K562 (cell line): ENCODE measurements around the gene INPP4B. TPM values are rescaled to one million over a fixed set of nuclear protein-coding genes. Genes with fewer than 3 reads are reported as not detected.

Experiments used
- ATAC-seq: fragments of 200-7000 bp; cut with Tn5 transposase; 3 replicates; pipeline ENCODE4 v1.9.1; 2020; ENCODE audit warnings: moderate library complexity
- BruUV-seq: library from RNA; stranded (reverse); fragments of 400-500 nt; replicated peaks from 2 replicates; lab custom pipeline; 2021; lab: Mats Ljungman, UMichigan
- CTCF ChIA-PET: fragments of 300-600 bp; formaldehyde crosslinking; extraction: SDS; loops from one replicate; lab custom pipeline; 2021; ENCODE audit warnings: low intra/inter-chr PET ratio; lab: Yijun Ruan, JAX
- POLR2A ChIA-PET: fragments of 300-600, 350-650 bp; sonication (Branson Sonifier 250); formaldehyde crosslinking; extraction: SDS; loops from one replicate; lab custom pipeline; 2021; ENCODE audit warnings: antibody characterized with exemption, inconsistent platforms; lab: Yijun Ruan, JAX
- DNase-seq, 4 experiments: peaks; one replicate each; pipeline versions ENCODE4 v3.0.0 to v3.0.0-alpha.2; 2011 to 2018; ENCODE audit warnings: low spot score in 3 of 4, mixed read lengths in 3 of 4; ENCODE audit errors: extremely low read depth in 1 of 4
- FAIRE-seq: peaks from 2 replicates; lab custom pipeline; 2011; peaks lifted over from hg19 to GRCh38; lab: Jason Lieb, UNC
- H2AFZ ChIP-seq: 2 replicates; pipeline ENCODE4 v1.6.0; 2011; ENCODE audit warnings: low read depth, low read length, control low read depth, inconsistent platforms
- H3K27ac ChIP-seq: fragments of 200-600 bp; 3 replicates; pipeline ENCODE4 v1.8.0; 2011; ENCODE audit warnings: low read depth, mild to moderate bottlenecking, control low read depth, inconsistent platforms, low read length, moderate library complexity, mixed read lengths; ENCODE audit errors: extremely low read depth
- H3K27me3 ChIP-seq, 2 experiments: fragments of 300-600 bp in 1 of 2; 2 replicates in 1 of 2; 3 replicates in 1 of 2; pipeline versions ENCODE4 v1.6.0 to v1.8.0; 2011; ENCODE audit warnings: inconsistent platforms in 2 of 2, low read length in 2 of 2, mild to moderate bottlenecking in 1 of 2, mixed read lengths in 1 of 2, moderate library complexity in 1 of 2; ENCODE audit not compliant: control insufficient read depth in 2 of 2, insufficient read depth in 2 of 2
- H3K36me3 ChIP-seq: fragments of 300-600 bp; 3 replicates; pipeline ENCODE4 v1.8.0; 2011; ENCODE audit warnings: mild to moderate bottlenecking, low read length, inconsistent platforms; ENCODE audit not compliant: control insufficient read depth, insufficient read depth
- H3K4me1 ChIP-seq, 2 experiments: fragments of 200-600 bp in 1 of 2; replicated peaks in 1 of 2; 2 replicates in 1 of 2; 3 replicates in 1 of 2; pipeline versions ENCODE4 v1.5.1 to v1.8.0; 2011; ENCODE audit warnings: inconsistent platforms in 2 of 2, low read length in 2 of 2, mild to moderate bottlenecking in 1 of 2, mixed read lengths in 1 of 2, moderate library complexity in 1 of 2; ENCODE audit not compliant: control insufficient read depth in 2 of 2, insufficient read depth in 2 of 2
- H3K4me2 ChIP-seq: 2 replicates; pipeline ENCODE4 v1.6.1; 2011; ENCODE audit warnings: low read length, control low read depth, inconsistent platforms, mixed read lengths; ENCODE audit not compliant: insufficient read depth
- H3K4me3 ChIP-seq: fragments of 200-600 bp; sonication (generic), shearing (Covaris generic); 2 replicates; pipeline ENCODE4 v1.5.1; 2016; ENCODE audit warnings: control low read depth, inconsistent platforms
- H3K79me2 ChIP-seq: fragments of 200-600 bp; 3 replicates; pipeline ENCODE4 v1.8.0; 2011; ENCODE audit warnings: low read length, inconsistent platforms; ENCODE audit not compliant: control insufficient read depth, insufficient read depth
- H3K9ac ChIP-seq, 2 experiments: 2 replicates each; pipeline versions ENCODE4 v1.6.0 to v1.6.1; 2011; ENCODE audit warnings: low read depth in 2 of 2, low read length in 2 of 2, control low read depth in 1 of 2, inconsistent platforms in 1 of 2, mild to moderate bottlenecking in 1 of 2, mixed read lengths in 1 of 2; ENCODE audit not compliant: insufficient read depth in 1 of 2
- H3K9me1 ChIP-seq: one replicate; pipeline ENCODE4 v1.6.0; 2011; ENCODE audit warnings: inconsistent platforms, mild to moderate bottlenecking, low read length, moderate library complexity; ENCODE audit not compliant: control insufficient read depth, insufficient read depth
- H3K9me3 ChIP-seq: replicated peaks from 2 replicates; pipeline ENCODE4 v1.5.1; 2011; ENCODE audit warnings: low read depth, low read length, inconsistent platforms; ENCODE audit not compliant: control insufficient read depth, insufficient read depth
- H4K20me1 ChIP-seq: replicated peaks from 2 replicates; pipeline ENCODE4 v1.6.1; 2011; ENCODE audit warnings: low read length, inconsistent platforms, mixed read lengths; ENCODE audit not compliant: control insufficient read depth, insufficient read depth
- DPF2 ChIP-seq: fragments of 450-650 bp; IDR thresholded peaks from 2 replicates; pipeline ENCODE4 v1.6.1; 2016
- PHF20 ChIP-seq: fragments of 450-650 bp; IDR thresholded peaks from 2 replicates; pipeline ENCODE4 v1.6.1; 2018; ENCODE audit not compliant: partially characterized antibody
- PYGO2 ChIP-seq: fragments of 450-650 bp; IDR thresholded peaks from 2 replicates; pipeline ENCODE4 v1.6.1; 2016; ENCODE audit warnings: mild to moderate bottlenecking, missing genetic modification characterization, moderate library complexity, missing compliant biosample characterization
- ZKSCAN1 ChIP-seq: fragments of 150-350 bp; IDR thresholded peaks from 2 replicates; pipeline ENCODE4 v1.6.1; 2016; ENCODE audit warnings: low read depth, low read length
- in situ Hi-C: fragments of 300-500 bp; cut with MboI; formaldehyde crosslinking; loops from 4 replicates; pipeline ENCODE4 v1.15.0; 2018; ENCODE audit warnings: inconsistent platforms, mixed read lengths
- intact Hi-C: fragments of 100-400 bp; cut with micrococcal nuclease; formaldehyde crosslinking; loops from 2 replicates; pipeline ENCODE4 v1.14.2; 2022
- polyA plus RNA-seq, 8 experiments: library from polyadenylated mRNA; depleted of rRNA in 4 of 8; stranded (reverse) in 5 of 8; unstranded in 3 of 8; fragments of >200 nt; fragmentation: Nextera tagmentation in 2 of 8; fragmentation: Illumina TruSeq in 1 of 8; extraction: Ambion mirVana in 2 of 8; extraction: Trizol in 1 of 8; gene quantifications; 2 replicates each; pipeline versions ENCODE4 v1.2.1 to v1.2.3, GENCODE V29; 2011 to 2014; ENCODE audit warnings: inconsistent platforms in 1 of 8, missing spikeins in 1 of 8
- total RNA-seq, 7 experiments: library from RNA; depleted of rRNA in 6 of 7; stranded (reverse); fragments of >200 nt in 6 of 7; fragmentation: Illumina TruSeq in 2 of 7; extraction: Trizol in 2 of 7; gene quantifications; 2 replicates each; pipeline versions ENCODE4 v1.2.1 to v1.2.3, GENCODE V29; 2011 to 2021; ENCODE audit warnings: low replicate concordance in 1 of 7
- TF ChIP-seq, protein P1 (sequence below): fragments of 450-650 bp; IDR thresholded peaks from 2 replicates; pipeline ENCODE4 v1.6.1; 2018; ENCODE audit warnings: mild to moderate bottlenecking, low read depth; ENCODE audit not compliant: partially characterized antibody

The INPP4B gene
- total and polyA plus RNA-seq, 9 of the 15 experiments (the other 6 are each of a cell fraction or from before 2014, with no cell fraction given), result 0.04 to 0.11 TPM; not detected in 7

DNA sequence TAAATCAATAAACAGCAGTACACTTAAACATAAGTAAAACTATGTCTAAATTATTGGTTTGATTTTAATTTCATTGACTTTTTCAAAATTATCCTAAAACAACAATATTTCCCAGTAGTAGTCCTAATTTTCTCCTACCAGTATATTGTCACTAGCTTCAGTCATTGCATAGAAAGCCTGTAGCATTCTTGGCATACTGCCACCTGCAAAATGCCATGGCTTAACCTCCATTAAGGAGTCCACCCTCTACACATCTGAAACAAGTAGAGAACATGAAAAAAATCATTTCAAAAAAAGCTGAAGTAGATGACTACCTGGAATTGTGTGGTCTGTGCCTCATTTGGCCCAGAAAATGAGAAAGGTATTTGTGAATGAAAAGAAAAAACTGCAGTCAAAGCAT is 348.5 kb downstream of the INPP4B start:
- no peak overlapping the region for H3K4me3 ChIP-seq
- H3K9me3 ChIP-seq, result no peaks in the 10 kb centered on the region
- in situ Hi-C loops (no loop called here), intact Hi-C loops (no loop called here)
- no peak overlapping the region for H3K4me2 ChIP-seq
- no peaks in the 10 kb centered on the region for H3K9me1 ChIP-seq
- H3K9ac ChIP-seq, result no peak overlapping the region
- CTCF ChIA-PET, result no interaction called here
- no peak overlapping the region for H2AFZ ChIP-seq
- no peak overlapping the region for H3K27ac ChIP-seq
- POLR2A ChIA-PET, result no interaction called here
- DNase-seq, result no peak
- no peaks in the 10 kb centered on the region for H3K27me3 ChIP-seq
- H3K4me1 ChIP-seq, result no peaks in the 10 kb centered on the region
- TF ChIP-seq, protein P1, sequence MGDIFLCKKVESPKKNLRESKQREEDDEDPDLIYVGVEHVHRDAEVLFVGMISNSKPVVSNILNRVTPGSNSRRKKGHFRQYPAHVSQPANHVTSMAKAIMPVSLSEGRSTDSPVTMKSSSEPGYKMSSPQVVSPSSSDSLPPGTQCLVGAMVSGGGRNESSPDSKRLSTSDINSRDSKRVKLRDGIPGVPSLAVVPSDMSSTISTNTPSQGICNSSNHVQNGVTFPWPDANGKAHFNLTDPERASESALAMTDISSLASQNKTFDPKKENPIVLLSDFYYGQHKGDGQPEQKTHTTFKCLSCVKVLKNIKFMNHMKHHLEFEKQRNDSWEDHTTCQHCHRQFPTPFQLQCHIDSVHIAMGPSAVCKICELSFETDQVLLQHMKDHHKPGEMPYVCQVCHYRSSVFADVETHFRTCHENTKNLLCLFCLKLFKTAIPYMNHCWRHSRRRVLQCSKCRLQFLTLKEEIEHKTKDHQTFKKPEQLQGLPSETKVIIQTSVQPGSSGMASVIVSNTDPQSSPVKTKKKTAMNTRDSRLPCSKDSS, result no peak
- TF ChIP-seq ZKSCAN1 (no peak), DPF2 (no peak), PYGO2 (no peak), PHF20 (no peak)
- TF ChIP-seq, all 486 proteins: peak for 0
- H3K36me3 ChIP-seq, result no peaks in the 10 kb centered on the region
- no peak for ATAC-seq
- no peak for FAIRE-seq
- no peaks in the 10 kb centered on the region for H3K79me2 ChIP-seq
- no TSS peak for BruUV-seq
- no peaks in the 10 kb centered on the region for H4K20me1 ChIP-seq
